Kidney epithelial cell (primary cell): ENCODE data around the gene ASPSCR1. TPM values are rescaled to one million over a fixed set of nuclear protein-coding genes. Genes with fewer than 3 reads are reported as not detected.
A peak's percentile ranks its signal among the peaks of the same experiment; 100 is the strongest.

Experiments used
- DNase-seq: peaks from one replicate; pipeline ENCODE4 v3.0.0-alpha.2; 2010; ENCODE audit warnings: low read depth
- H3K27me3 ChIP-seq: 2 replicates; pipeline ENCODE4 v1.6.0; 2011; ENCODE audit warnings: low read length; ENCODE audit not compliant: control insufficient read depth, insufficient read depth
- H3K36me3 ChIP-seq: 2 replicates; pipeline ENCODE4 v1.5.1; 2011; ENCODE audit warnings: low read length; ENCODE audit not compliant: control insufficient read depth, insufficient read depth
- H3K4me3 ChIP-seq: 2 replicates; pipeline ENCODE4 v1.5.1; 2011; ENCODE audit warnings: low read depth, mild to moderate bottlenecking, control low read depth, low read length
- CTCF ChIP-seq: IDR thresholded peaks from 2 replicates; pipeline ENCODE4 v1.5.1; 2011; ENCODE audit warnings: mild to moderate bottlenecking, moderate library complexity, low read length, control low read depth, inconsistent platforms; ENCODE audit not compliant: insufficient read depth, poor library complexity, severe bottlenecking
- total RNA-seq: library from RNA; depleted of rRNA; stranded (reverse); fragments of >200 nt; gene quantifications from 2 replicates; pipeline ENCODE4 v1.2.3, GENCODE V29; 2015

ASPSCR1 gene
- total RNA-seq, 1 donor from 2014 or later = 19.5 TPM

DNA sequence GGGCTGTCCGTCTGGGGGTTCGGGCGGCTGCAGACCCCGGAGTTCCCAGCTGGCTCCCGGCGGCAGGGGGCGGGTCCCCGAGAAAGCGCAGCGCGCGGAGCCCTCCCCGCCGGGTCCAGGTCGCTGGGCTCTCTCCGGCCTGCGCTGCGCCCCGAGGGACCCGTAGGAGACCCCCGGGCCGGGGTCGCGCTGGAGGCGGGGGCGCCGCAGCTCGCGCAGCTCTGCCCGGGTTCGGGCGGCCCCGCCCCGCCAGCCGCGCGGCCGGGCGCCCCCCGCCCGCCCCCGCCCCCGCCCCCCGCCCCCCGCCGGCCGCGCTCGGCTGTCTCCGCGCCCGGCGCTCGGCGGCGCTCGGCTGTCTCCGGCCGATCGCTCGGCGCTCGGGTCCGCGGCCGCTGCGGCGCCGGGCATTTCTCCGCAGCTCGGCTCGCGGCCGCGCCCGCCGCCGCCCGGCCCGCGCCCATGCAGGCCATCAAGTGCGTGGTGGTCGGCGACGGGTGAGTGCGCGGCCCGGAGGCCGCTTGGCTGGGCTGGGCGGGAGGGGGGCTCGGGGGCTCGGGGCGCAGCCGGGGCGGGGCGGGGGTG lies 54.0 kb downstream of the ASPSCR1 start, which contains the start of gene RAC3:
RAC3 (plus strand) TSS at position 376 of the 582 bp plus-strand sequence; CDS start at position 460, 84 bp downstream.
- no peak for TF ChIP-seq CTCF
- Histone ChIP-seq H3K27me3 (peaks cover 3% of the 10 kb centered on the region), H3K4me3 (peak within 1 kb of the TSS; percentile 43), H3K36me3 (no peaks in the 10 kb centered on the region)
- DNase-seq = no peak

DNA sequence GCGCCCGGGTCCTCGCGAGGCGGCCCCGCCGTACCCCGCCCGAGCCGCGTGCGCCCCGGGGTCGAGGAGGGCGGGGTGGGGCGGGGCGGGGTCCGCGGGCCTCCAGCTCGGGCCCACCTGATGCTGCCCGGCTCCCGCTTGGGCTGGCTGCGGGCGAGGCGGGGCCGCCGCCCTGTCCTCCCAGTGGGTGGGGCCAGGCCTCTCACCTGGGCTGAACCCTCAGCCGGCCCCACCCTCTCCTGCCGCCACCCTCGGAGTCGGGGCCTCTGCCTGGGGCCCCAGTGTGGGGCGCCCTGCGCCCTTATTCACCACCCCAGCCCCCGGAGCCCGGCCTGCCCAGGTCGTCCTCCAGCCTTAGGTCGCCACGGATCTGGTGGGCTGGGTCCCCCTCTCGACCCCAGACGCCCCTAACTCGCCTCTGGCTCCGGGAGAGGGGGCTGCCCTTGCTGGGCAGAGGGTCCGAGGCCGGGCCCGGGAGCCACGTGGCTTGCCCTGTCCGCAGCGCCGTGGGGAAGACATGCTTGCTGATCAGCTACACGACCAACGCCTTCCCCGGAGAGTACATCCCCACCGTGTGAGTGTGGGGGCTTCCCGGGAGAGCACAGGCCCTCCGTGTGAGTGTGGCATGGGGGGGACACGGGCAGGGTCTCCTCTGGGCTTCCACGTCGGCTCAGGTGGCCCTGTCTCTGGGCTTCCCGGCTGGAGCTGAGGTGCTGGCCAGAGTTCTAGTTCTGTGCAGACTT lies 54.6 kb downstream of the ASPSCR1 start:
- peak overlapping the region; percentile 38 for H3K4me3 ChIP-seq
- DNase-seq = no peak
- H3K36me3 ChIP-seq = no peaks in the 10 kb centered on the region
- H3K27me3 ChIP-seq = peaks cover 3% of the 10 kb centered on the region
- TF ChIP-seq CTCF = no peak

DNA sequence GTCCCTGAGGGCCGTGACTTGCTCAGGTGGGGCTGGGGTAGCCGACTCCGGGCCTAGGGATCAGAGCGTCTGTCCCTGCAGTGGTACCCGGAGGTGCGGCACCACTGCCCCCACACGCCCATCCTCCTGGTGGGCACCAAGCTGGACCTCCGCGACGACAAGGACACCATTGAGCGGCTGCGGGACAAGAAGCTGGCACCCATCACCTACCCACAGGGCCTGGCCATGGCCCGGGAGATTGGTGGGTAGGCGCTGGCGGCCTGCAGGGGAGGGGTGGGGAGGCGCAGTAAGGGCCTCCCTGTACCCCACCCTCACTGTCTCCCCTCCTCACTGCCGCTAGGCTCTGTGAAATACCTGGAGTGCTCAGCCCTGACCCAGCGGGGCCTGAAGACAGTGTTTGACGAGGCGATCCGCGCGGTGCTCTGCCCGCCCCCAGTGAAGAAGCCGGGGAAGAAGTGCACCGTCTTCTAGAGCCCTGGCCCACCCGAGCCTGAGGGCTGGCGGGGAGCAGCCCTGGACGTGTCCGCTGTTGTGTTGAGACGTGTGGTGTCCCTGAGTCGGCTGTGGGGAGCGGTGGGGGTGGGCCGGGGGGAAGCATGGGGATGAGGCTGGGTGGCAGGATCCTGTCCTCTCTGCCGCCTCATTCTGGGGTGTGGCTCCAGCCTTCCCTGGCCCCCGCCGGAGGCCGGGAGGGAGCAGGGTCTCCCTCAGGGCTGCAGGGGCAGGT lies 56.1 kb downstream of the ASPSCR1 start:
- TF ChIP-seq CTCF = no peak
- H3K4me3 ChIP-seq = no peak overlapping the region
- no peak for DNase-seq
- no peaks in the 10 kb centered on the region for H3K36me3 ChIP-seq
- peaks cover 3% of the 10 kb centered on the region for H3K27me3 ChIP-seq

GRCh38 chr17:82034371-82035011 lies 57.1 kb downstream of the ASPSCR1 start:
- Histone ChIP-seq H3K4me3 (no peak overlapping the region), H3K36me3 (no peaks in the 10 kb centered on the region), H3K27me3 (peaks cover 3% of the 10 kb centered on the region)
- TF ChIP-seq CTCF = no peak
- no peak for DNase-seq

- no peak overlapping the region for H3K4me3 ChIP-seq
- no peak for TF ChIP-seq CTCF
- DNase-seq = no peak
Observed at GRCh38 chr17:82035488-82035887, 58.1 kb downstream of the ASPSCR1 start.

More at GRCh38 chr17:82035488-82035887, 58.1 kb downstream of the ASPSCR1 start:
- Histone ChIP-seq H3K27me3 (peaks cover 3% of the 10 kb centered on the region), H3K36me3 (no peaks in the 10 kb centered on the region)
